Choroid plexus epithelial cell (primary cell): ENCODE measurements around the gene ASTN2.

Source experiments
- DNase-seq: peaks from one replicate; pipeline ENCODE4 v3.0.0-alpha.2; 2010; ENCODE audit warnings: low read depth
- H3K4me3 ChIP-seq: 2 replicates; pipeline ENCODE4 v1.5.1; 2011; ENCODE audit warnings: low read depth, mild to moderate bottlenecking, control low read depth, low read length, moderate library complexity
- CTCF ChIP-seq: conservative IDR thresholded peaks from 2 replicates; pipeline ENCODE4 v1.5.1; 2011; ENCODE audit warnings: low read depth, mild to moderate bottlenecking, control low read depth, inconsistent platforms, low read length, moderate library complexity

Gene ASTN2

GRCh38 chr9:116687754-116688135 is 727.1 kb downstream of the ASTN2 start:
- peak overlapping the region; percentile 78 for H3K4me3 ChIP-seq
- no peak for TF ChIP-seq CTCF
- no peak for DNase-seq

- peak within 1 kb of the TSS; percentile 78 for H3K4me3 ChIP-seq
- no peak for TF ChIP-seq CTCF
- DNase-seq, result peak; percentile 86
These were observed 727.6 kb downstream of the ASTN2 start, which contains the start of gene TRIM32 for GRCh38 chr9:116687074-116687753. Gene TRIM32, plus strand, starts transcription at chr9:116687305. Its CDS starts 10,438 bp downstream, at chr9:116697743.

GRCh38 chr9:116686693-116687073 is 728.2 kb downstream of the ASTN2 start:
- peak overlapping the region; percentile 78 for H3K4me3 ChIP-seq
- no peak for TF ChIP-seq CTCF
- peak; percentile 50 for DNase-seq

- DNase-seq, result no peak
- TF ChIP-seq CTCF, result no peak
- H3K4me3 ChIP-seq, result no peak overlapping the region
These were observed 728.7 kb downstream of the ASTN2 start for GRCh38 chr9:116686135-116686534.

GRCh38 chr9:116685166-116685565 is 729.7 kb downstream of the ASTN2 start:
- no peak overlapping the region for H3K4me3 ChIP-seq
- TF ChIP-seq CTCF, result no peak

GRCh38 chr9:116683535-116683934 is 731.3 kb downstream of the ASTN2 start:
- TF ChIP-seq CTCF, result no peak
- H3K4me3 ChIP-seq, result no peak overlapping the region
- DNase-seq, result no peak

More at GRCh38 chr9:116685166-116685565, 729.7 kb downstream of the ASTN2 start:
- DNase-seq, result no peak
